Inferior parietal cortex (tissue), 1 donor: ENCODE measurements around the gene PLA1A.

Source experiments
- DNase-seq: peaks from one replicate; pipeline ENCODE4 v3.0.0-alpha.2; 2016; ENCODE audit errors: extremely low spot score

Gene PLA1A

GRCh38 chr3:119608405-119609000, 10.8 kb downstream of the PLA1A start:
- no peak for DNase-seq

- DNase-seq, result no peak
Observed at GRCh38 chr3:119609301-119609700, 11.6 kb downstream of the PLA1A start.

GRCh38 chr3:119611664-119612063, 14.0 kb downstream of the PLA1A start:
- DNase-seq, result no peak

GRCh38 chr3:119613201-119613600, 15.5 kb downstream of the PLA1A start:
- DNase-seq, result no peak

- DNase-seq, result no peak
Observed at GRCh38 chr3:119613872-119614271, 16.2 kb downstream of the PLA1A start.

- DNase-seq, result no peak
Observed at GRCh38 chr3:119616056-119616455, 18.4 kb downstream of the PLA1A start.

GRCh38 chr3:119619094-119619493, 21.4 kb downstream of the PLA1A start:
- no peak for DNase-seq

- DNase-seq, result no peak
Observed at GRCh38 chr3:119620899-119621298, 23.2 kb downstream of the PLA1A start.

- DNase-seq, result no peak
Observed at GRCh38 chr3:119624002-119624720, 26.5 kb downstream of the PLA1A start.

GRCh38 chr3:119625451-119626153, 27.9 kb downstream of the PLA1A start:
- DNase-seq, result no peak

GRCh38 chr3:119626196-119626595, 28.5 kb downstream of the PLA1A start:
- DNase-seq, result no peak

GRCh38 chr3:119627461-119627860, 29.8 kb downstream of the PLA1A start:
- DNase-seq, result no peak

GRCh38 chr3:119628390-119628789, 30.7 kb downstream of the PLA1A start:
- no peak for DNase-seq

- no peak for DNase-seq
Observed at GRCh38 chr3:119628816-119629445, 31.2 kb downstream of the PLA1A start.

GRCh38 chr3:119630128-119630879, 32.6 kb downstream of the PLA1A start:
- DNase-seq, result no peak

- DNase-seq, result no peak
Observed at GRCh38 chr3:119630880-119631329, 33.2 kb downstream of the PLA1A start.

GRCh38 chr3:119631516-119631915, 33.8 kb downstream of the PLA1A start:
- no peak for DNase-seq

GRCh38 chr3:119632216-119632615, 34.5 kb downstream of the PLA1A start:
- no peak for DNase-seq

GRCh38 chr3:119632829-119633228, 35.1 kb downstream of the PLA1A start:
- no peak for DNase-seq

- DNase-seq, result no peak
Observed at GRCh38 chr3:119635719-119636118, 38.0 kb downstream of the PLA1A start.

- DNase-seq, result no peak
Observed at GRCh38 chr3:119636249-119636648, 38.6 kb downstream of the PLA1A start.
